ENCODE measurements around the gene RRP7A. TPM values are rescaled to one million over a fixed set of nuclear protein-coding genes. Genes with fewer than 3 reads are reported as not detected.
"Not testable (repeated sequence)": the region's sequence is repeated elsewhere in the genome, so short reads cannot be mapped to it uniquely, and the experiment has no call there.

Gene RRP7A
- total RNA-seq, 1 experiment from 2014 or later, result 50.8 TPM

- Histone ChIP-seq H3K79me2 (ENCODE audit: insufficient read depth, low read length) (no peaks in the 10 kb centered on the region), H3K4me1 (ENCODE audit: control insufficient read depth in 1 of 2, insufficient read depth in 2 of 2, low read length in 2 of 2) (peaks cover 0 to 6% of the 10 kb centered on the region in 2 experiments; a peak in 1 of 4 replicates), H3K9ac (ENCODE audit: low read length) (no peak overlapping the region), H3K9me2 (ENCODE audit: insufficient read depth) (no peaks in the 10 kb centered on the region), H2AFZ (ENCODE audit: low read depth, low read length, poor library complexity, severe bottlenecking) (no peak overlapping the region), H3K9me3 (ENCODE audit: control insufficient read depth in 1 of 2, insufficient read depth in 1 of 2, low read depth in 1 of 2, low read length in 2 of 2) (no peaks in the 10 kb centered on the region), H3K4me3 (replicated peaks in 1 of 2; ENCODE audit: low read depth in 1 of 2, low read length in 2 of 2) (no peak overlapping the region), H3K27me3 (ENCODE audit: insufficient read depth, low read length) (no peaks in the 10 kb centered on the region), H3K27ac (ENCODE audit: low read depth, low read length) (no peak overlapping the region; the same call in 1 of the 2 replicates), H4K20me1 (ENCODE audit: insufficient read depth) (no peaks in the 10 kb centered on the region), H3K4me2 (ENCODE audit: low read length) (no peak overlapping the region), H3K36me3 (ENCODE audit: control insufficient read depth in 1 of 2, insufficient read depth in 2 of 2, low read length in 2 of 2) (no peaks in the 10 kb centered on the region)
- TF ChIP-seq SP1 (IDR thresholded peaks at IDR 0.05; ENCODE audit: low read depth), result peak; percentile 15; the same call in 1 of the 2 replicates
- TF ChIP-seq POLR2A (IDR thresholded peaks at IDR 0.05; ENCODE audit: borderline replicate concordance, extremely low read depth, insufficient read depth, insufficient read length), result no peak
- no peak for TF ChIP-seq MAX (IDR thresholded peaks at IDR 0.05)
- CTCF ChIA-PET, result no interaction called here
- RAD21 ChIA-PET (ENCODE audit: low non-redundant PET in 1 of 2, low total read pairs in 2 of 2, uncharacterized antibody in 2 of 2, unreplicated experiment in 2 of 2), result no interaction called here
- intact Hi-C loops (cut with micrococcal nuclease), result no loop called here
- ATAC-seq (peak; percentile 81), DNase-seq (ENCODE audit: low read depth, low spot score) (peak; percentile 13)
- BruUV-seq (replicated peaks), result no TSS peak
- POLR2A ChIA-PET, result no interaction called here
These were observed 19.3 kb downstream of the RRP7A start for GRCh38 chr22:42500161-42500835.

- POLR2A ChIA-PET; H3K4me1 ChIP-seq (ENCODE audit: control insufficient read depth in 1 of 2, insufficient read depth in 2 of 2, low read length in 2 of 2); BruUV-seq (replicated peaks); CTCF ChIA-PET; H3K36me3 ChIP-seq (ENCODE audit: control insufficient read depth in 1 of 2, insufficient read depth in 2 of 2, low read length in 2 of 2); DNase-seq (ENCODE audit: low read depth, low spot score); H3K79me2 ChIP-seq (ENCODE audit: insufficient read depth, low read length); H3K27ac ChIP-seq (ENCODE audit: low read depth, low read length); RAD21 ChIA-PET (ENCODE audit: low non-redundant PET in 1 of 2, low total read pairs in 2 of 2, uncharacterized antibody in 2 of 2, unreplicated experiment in 2 of 2); ATAC-seq; H4K20me1 ChIP-seq (ENCODE audit: insufficient read depth); H3K9me3 ChIP-seq (ENCODE audit: control insufficient read depth in 1 of 2, insufficient read depth in 1 of 2, low read depth in 1 of 2, low read length in 2 of 2); H3K9ac ChIP-seq (ENCODE audit: low read length); H3K9me2 ChIP-seq (ENCODE audit: insufficient read depth); H3K4me2 ChIP-seq (ENCODE audit: low read length); H3K27me3 ChIP-seq (ENCODE audit: insufficient read depth, low read length); H3K4me3 ChIP-seq (replicated peaks in 1 of 2; ENCODE audit: low read depth in 1 of 2, low read length in 2 of 2); H2AFZ ChIP-seq (ENCODE audit: low read depth, low read length, poor library complexity, severe bottlenecking); intact Hi-C loops (cut with micrococcal nuclease): not testable (repeated sequence)
These were observed 19.8 kb downstream of the RRP7A start for GRCh38 chr22:42499773-42500160.

- CTCF ChIA-PET; H2AFZ ChIP-seq (ENCODE audit: low read depth, low read length, poor library complexity, severe bottlenecking): not testable (repeated sequence)
These were observed 24.0 kb downstream of the RRP7A start for GRCh38 chr22:42495533-42496141.

More at GRCh38 chr22:42495533-42496141, 24.0 kb downstream of the RRP7A start:
- H3K9me3 ChIP-seq (ENCODE audit: control insufficient read depth in 1 of 2, insufficient read depth in 1 of 2, low read depth in 1 of 2, low read length in 2 of 2); H3K27me3 ChIP-seq (ENCODE audit: insufficient read depth, low read length); H3K9ac ChIP-seq (ENCODE audit: low read length); H4K20me1 ChIP-seq (ENCODE audit: insufficient read depth); H3K4me2 ChIP-seq (ENCODE audit: low read length); POLR2A ChIA-PET; H3K27ac ChIP-seq (ENCODE audit: low read depth, low read length); BruUV-seq (replicated peaks); H3K36me3 ChIP-seq (ENCODE audit: control insufficient read depth in 1 of 2, insufficient read depth in 2 of 2, low read length in 2 of 2); intact Hi-C loops (cut with micrococcal nuclease); H3K4me3 ChIP-seq (replicated peaks in 1 of 2; ENCODE audit: low read depth in 1 of 2, low read length in 2 of 2); RAD21 ChIA-PET (ENCODE audit: low non-redundant PET in 1 of 2, low total read pairs in 2 of 2, uncharacterized antibody in 2 of 2, unreplicated experiment in 2 of 2); ATAC-seq; H3K79me2 ChIP-seq (ENCODE audit: insufficient read depth, low read length); DNase-seq (ENCODE audit: low read depth, low spot score); H3K4me1 ChIP-seq (ENCODE audit: control insufficient read depth in 1 of 2, insufficient read depth in 2 of 2, low read length in 2 of 2); H3K9me2 ChIP-seq (ENCODE audit: insufficient read depth): not testable (repeated sequence)

Measured in HCT116 (cell line).